Thyroid gland (tissue), 4 donors: Measurements from ENCODE around the gene PCIF1. TPM values are rescaled to one million over a fixed set of nuclear protein-coding genes. Genes with fewer than 3 reads are reported as not detected.
"Not testable (repeated sequence)": the region's sequence is repeated elsewhere in the genome, so short reads cannot be mapped to it uniquely, and the experiment has no call there.

Source experiments
- DNase-seq, 2 donors: peaks; one replicate each; pipeline ENCODE4 v3.0.0-alpha.2; 2019
- H3K27ac ChIP-seq, 3 donors: fragments of 200-600 bp; sonication (generic); 1 replicate in 2 of 3; 2 replicates in 1 of 3; pipeline ENCODE4 v1.5.1; 2016 to 2019; ENCODE audit warnings: mild to moderate bottlenecking in 1 of 3, moderate library complexity in 1 of 3
- H3K27me3 ChIP-seq: fragments of 200-600 bp; sonication (generic); one replicate; pipeline ENCODE4 v1.5.1; 2019
- H3K36me3 ChIP-seq, 2 donors: fragments of 200-600 bp; sonication (generic); one replicate each; pipeline ENCODE4 v1.5.1; 2016 to 2019
- H3K4me1 ChIP-seq, 2 donors: fragments of 200-600 bp; sonication (generic); one replicate each; pipeline ENCODE4 v1.5.1; 2017 to 2019
- H3K4me3 ChIP-seq, 3 donors: fragments of 200-600 bp; sonication (generic); replicated peaks in 1 of 3; 1 replicate in 2 of 3; 2 replicates in 1 of 3; pipeline ENCODE4 v1.5.1; 2016; ENCODE audit warnings: mild to moderate bottlenecking in 1 of 3
- H3K9me3 ChIP-seq: fragments of 200-600 bp; sonication (generic); one replicate; pipeline ENCODE4 v1.5.1; 2017
- CTCF ChIP-seq, 6 experiments: fragments of 200-600 bp in 3 of 6; fragments of 450-650 bp in 3 of 6; sonication (generic) in 3 of 6; IDR thresholded peaks; one replicate each; pipeline ENCODE4 v1.5.1; 2016 to 2019; ENCODE audit warnings: antibody characterized with exemption in 6 of 6, mild to moderate bottlenecking in 2 of 6, inconsistent platforms in 1 of 6, moderate library complexity in 1 of 6
- POLR2A ChIP-seq, 2 donors: fragments of 450-650 bp; IDR thresholded peaks; one replicate each; pipeline ENCODE4 v1.6.1; 2017; ENCODE audit warnings: antibody characterized with exemption in 2 of 2, mild to moderate bottlenecking in 2 of 2, moderate library complexity in 1 of 2
- WGBS, 2 donors: methylation state at CpG; one replicate each; pipeline ENCODE4 v1.1.5; 2017; 5-methylcytosine and 5-hydroxymethylcytosine counted together
- intact Hi-C: fragments of 100-400 bp; cut with DNase I; formaldehyde crosslinking; loops from one replicate; pipeline ENCODE4 v1.15.1; 2023
- total RNA-seq, 4 donors: library from RNA; depleted of rRNA; stranded (reverse); fragments of >200 nt; gene quantifications; one replicate each; pipeline ENCODE4 v1.2.3, GENCODE V29; 2016

Gene PCIF1
- total RNA-seq, 4 donors from 2014 or later, result 28.1 to 63.6 (median 49.1) TPM

GRCh38 chr20:45993197-45993951 lies 58.9 kb downstream of the PCIF1 start:
- Histone ChIP-seq H3K9me3 (no peaks in the 10 kb centered on the region), H3K36me3 (no peaks in the 10 kb centered on the region), H3K4me1 (no peaks in the 10 kb centered on the region), H3K27me3 (no peaks in the 10 kb centered on the region), H3K27ac (no peak overlapping the region), H3K4me3 (no peak overlapping the region)
- no peak for DNase-seq
- intact Hi-C loops, result no loop called here
- no peak for TF ChIP-seq POLR2A (IDR thresholded peaks at IDR 0.05)
- no peak for TF ChIP-seq CTCF (IDR thresholded peaks at IDR 0.05)
- 75 to 80% methylated on average over 12 of the region's 12 CpGs for WGBS, 2 donors

- Histone ChIP-seq H3K27ac (no peak overlapping the region), H3K4me3 (no peak overlapping the region), H3K4me1 (no peaks in the 10 kb centered on the region), H3K36me3 (no peaks in the 10 kb centered on the region), H3K9me3 (no peaks in the 10 kb centered on the region), H3K27me3 (no peaks in the 10 kb centered on the region)
- WGBS, 2 donors, result 61 to 62% methylated on average over 9 of the region's 9 CpGs
- intact Hi-C loops, result no loop called here
- no peak for DNase-seq
- TF ChIP-seq CTCF (IDR thresholded peaks at IDR 0.05), result no peak
- TF ChIP-seq POLR2A (IDR thresholded peaks at IDR 0.05), result no peak
Observed at GRCh38 chr20:45994761-45995493, 60.4 kb downstream of the PCIF1 start.

GRCh38 chr20:45995495-45996097 lies 61.1 kb downstream of the PCIF1 start:
- intact Hi-C loops, result not testable (repeated sequence)
- WGBS, 2 donors, result 66 to 69% methylated on average over 6 of the region's 6 CpGs

GRCh38 chr20:45997187-45997586 lies 62.7 kb downstream of the PCIF1 start:
- intact Hi-C loops, result no loop called here
- DNase-seq, result no peak
- Histone ChIP-seq H3K9me3 (no peaks in the 10 kb centered on the region), H3K27ac (no peak overlapping the region), H3K36me3 (no peaks in the 10 kb centered on the region), H3K4me1 (no peaks in the 10 kb centered on the region), H3K4me3 (no peak overlapping the region), H3K27me3 (no peaks in the 10 kb centered on the region)
- WGBS, 2 donors, result 39 to 44% methylated on average over 3 of the region's 3 CpGs
- TF ChIP-seq POLR2A (IDR thresholded peaks at IDR 0.05), result no peak
- TF ChIP-seq CTCF (IDR thresholded peaks at IDR 0.05), result no peak

More at GRCh38 chr20:45995495-45996097, 61.1 kb downstream of the PCIF1 start:
- H3K27me3 ChIP-seq, H3K4me3 ChIP-seq, H3K36me3 ChIP-seq, H3K9me3 ChIP-seq, DNase-seq, H3K4me1 ChIP-seq, H3K27ac ChIP-seq: not testable (repeated sequence)

Other genes with a start within 250 kb of the PCIF1 start
- gene WFDC13, start 232.6 kb upstream of the PCIF1 start, total RNA-seq, result not detected
- not detected for gene WFDC10B, start 229.7 kb upstream of the PCIF1 start, total RNA-seq
- not detected for gene SPINT4, start 212.3 kb upstream of the PCIF1 start, total RNA-seq
- under 1 TPM in 1 of 4 donors, not detected in 3; 0.94 TPM for gene WFDC3, start 142.8 kb upstream of the PCIF1 start, total RNA-seq
- 10 to 100 TPM; 22.1 to 26.4 (median 24.9) TPM for gene DNTTIP1, start 142.7 kb upstream of the PCIF1 start, total RNA-seq
- gene UBE2C, start 122.0 kb upstream of the PCIF1 start, total RNA-seq, result 1 to 10 TPM in 2 of 4 donors, under 1 TPM in 1, not detected in 1; 0.45 to 5.8 (median 2.6) TPM
- 1 to 10 TPM in 1 of 4 donors, not detected in 3; 1.4 TPM for gene TNNC2, start 107.4 kb upstream of the PCIF1 start, total RNA-seq
- gene SNX21, start 100.9 kb upstream of the PCIF1 start, total RNA-seq, result 10 to 100 TPM; 41.5 to 54.9 (median 48.8) TPM
- 10 to 100 TPM; 36.3 to 73.8 (median 50.6) TPM for gene ACOT8, start 77.3 kb upstream of the PCIF1 start, total RNA-seq
- 1 to 10 TPM; 2.2 to 4.5 (median 3.9) TPM for gene ZSWIM3, start 77.1 kb upstream of the PCIF1 start, total RNA-seq
- gene ZSWIM1, start 53.5 kb upstream of the PCIF1 start, total RNA-seq, result 10 to 100 TPM in 2 of 4 donors, 1 to 10 TPM in 2; 7.7 to 14.6 (median 10.9) TPM
- gene SPATA25, start 47.1 kb upstream of the PCIF1 start, total RNA-seq, result 1 to 10 TPM in 3 of 4 donors, not detected in 1; 3.0 to 8.8 (median 5.0) TPM
- 10 to 100 TPM; 12.6 to 17.4 (median 16.1) TPM for gene NEURL2, start 43.5 kb upstream of the PCIF1 start, total RNA-seq
- gene CTSA, start 43.3 kb upstream of the PCIF1 start, total RNA-seq, result 100 to 1,000 TPM in 1 of 4 donors, 10 to 100 TPM in 3; 42.7 to 103 (median 51.3) TPM
- gene PLTP, start 22.5 kb upstream of the PCIF1 start, total RNA-seq, result 100 to 1,000 TPM in 1 of 4 donors, 10 to 100 TPM in 3; 22.7 to 260 (median 70.1) TPM
- 10 to 100 TPM; 18.1 to 31.6 (median 25.6) TPM for gene ZNF335, start 37.5 kb downstream of the PCIF1 start, total RNA-seq
- gene MMP9, start 74.2 kb downstream of the PCIF1 start, total RNA-seq, result 1 to 10 TPM in 2 of 4 donors, under 1 TPM in 2; 0.33 to 1.4 (median 1.1) TPM
- gene SLC12A5, start 94.5 kb downstream of the PCIF1 start, total RNA-seq, result 1 to 10 TPM in 1 of 4 donors, not detected in 3; 1.6 TPM
- 10 to 100 TPM; 31.4 to 46.1 (median 37.4) TPM for gene NCOA5, start 155.3 kb downstream of the PCIF1 start, total RNA-seq
- 10 to 100 TPM; 13.0 to 15.9 (median 15.0) TPM for gene CD40, start 183.6 kb downstream of the PCIF1 start, total RNA-seq